Right lobe of liver (tissue), 6 donors: ENCODE measurements around the gene C20orf204. TPM values are rescaled to one million over a fixed set of nuclear protein-coding genes. Genes with fewer than 3 reads are reported as not detected.

Source experiments
- ATAC-seq, 4 donors: fragments of 200-7000 bp; cut with Tn5 transposase; one replicate each; pipeline ENCODE4 v1.9.1; 2020; ENCODE audit warnings: mild to moderate bottlenecking in 4 of 4, moderate library complexity in 4 of 4
- DNase-seq, 3 donors: peaks; one replicate each; pipeline ENCODE4 v3.0.0-alpha.2; 2020
- H3K27ac ChIP-seq, 3 donors: fragments of 200-600 bp; one replicate each; pipeline ENCODE4 v1.8.0; 2022
- H3K27me3 ChIP-seq, 2 donors: fragments of 200-600 bp; one replicate each; pipeline ENCODE4 v1.8.0; 2022
- H3K36me3 ChIP-seq, 4 donors: fragments of 200-600 bp; sonication (generic) in 1 of 4; one replicate each; pipeline versions ENCODE4 v1.5.1 to v1.8.0; 2017 to 2022; ENCODE audit warnings: control low read depth in 1 of 4
- H3K4me1 ChIP-seq, 4 donors: fragments of 200-600 bp; sonication (generic) in 1 of 4; one replicate each; pipeline versions ENCODE4 v1.5.1 to v1.8.0; 2017 to 2022; ENCODE audit warnings: control low read depth in 1 of 4
- H3K4me3 ChIP-seq, 3 donors: fragments of 200-600 bp; one replicate each; pipeline ENCODE4 v1.8.0; 2022
- H3K9me3 ChIP-seq, 4 donors: fragments of 200-600 bp; sonication (generic) in 1 of 4; one replicate each; pipeline versions ENCODE4 v1.5.1 to v1.8.0; 2017 to 2022; ENCODE audit warnings: control low read depth in 1 of 4
- POLR2A ChIP-seq: fragments of 450-650 bp; IDR thresholded peaks from one replicate; pipeline ENCODE4 v1.6.1; 2017; ENCODE audit warnings: antibody characterized with exemption, mild to moderate bottlenecking
- WGBS: methylation state at CpG from one replicate; pipeline ENCODE4 v1.1.6; 2018; ENCODE audit warnings: low coverage, low lambda C conversion rate; ENCODE audit not compliant: insufficient coverage; ENCODE audit errors: missing lambda C conversion rate; 5-methylcytosine and 5-hydroxymethylcytosine counted together
- intact Hi-C, 2 donors: fragments of 100-400 bp; cut with DNase I; formaldehyde crosslinking; loops; one replicate each; pipeline versions ENCODE4 v1.11.2 to v1.14.1; 2022
- total RNA-seq, 6 experiments: library from RNA; depleted of rRNA in 2 of 6; stranded (reverse); fragments of >200 nt in 2 of 6; fragmentation: NEBNext Ultra II Directional in 3 of 6; extraction: Animal tissue kit (Norgen Biotek cat#: 25700) in 3 of 6; gene quantifications; one replicate each; pipeline versions ENCODE4 v1.1.0 to v1.2.4, GENCODE V29; 2016 to 2023
- TF ChIP-seq, protein P1 (sequence below), 4 donors: fragments of 200-600 bp in 3 of 4; fragments of 450-650 bp in 1 of 4; IDR thresholded peaks; one replicate each; pipeline versions ENCODE4 v1.5.1 to v1.8.0; 2016 to 2022; ENCODE audit warnings: antibody characterized with exemption in 4 of 4, mild to moderate bottlenecking in 2 of 4
- donor health status: DM: no; HTN: yes; CAD: no.
- donor health status: DM: no; HTN: no; CAD: no.
- donor health status: DM: no; HTN: no; CAD: no.
- donor health status: DM: no; HTN: yes; CAD: no.
- donor health status: DM: no; HTN: yes; CAD: no.

Gene C20orf204
- total RNA-seq, 6 experiments from 2014 or later = 0.29 to 1.1 (median 0.44) TPM; not detected in 1

GRCh38 chr20:64067005-64067632 lies 31.1 kb downstream of the C20orf204 start:
- intact Hi-C loops = no loop called here
- Histone ChIP-seq H3K27ac (peak overlapping the region in 1 of 3 donors; percentile 71), H3K4me3 (peak overlapping the region in 1 of 3 donors; percentile 50), H3K27me3 (no peaks in the 10 kb centered on the region), H3K9me3 (no peaks in the 10 kb centered on the region), H3K4me1 (peaks cover 0 to 41% (median 17%) of the 10 kb centered on the region in 4 donors), H3K36me3 (peaks cover 0 to 8% (median 0%) of the 10 kb centered on the region in 4 donors)
- no peak for TF ChIP-seq POLR2A
- TF ChIP-seq, protein P1, sequence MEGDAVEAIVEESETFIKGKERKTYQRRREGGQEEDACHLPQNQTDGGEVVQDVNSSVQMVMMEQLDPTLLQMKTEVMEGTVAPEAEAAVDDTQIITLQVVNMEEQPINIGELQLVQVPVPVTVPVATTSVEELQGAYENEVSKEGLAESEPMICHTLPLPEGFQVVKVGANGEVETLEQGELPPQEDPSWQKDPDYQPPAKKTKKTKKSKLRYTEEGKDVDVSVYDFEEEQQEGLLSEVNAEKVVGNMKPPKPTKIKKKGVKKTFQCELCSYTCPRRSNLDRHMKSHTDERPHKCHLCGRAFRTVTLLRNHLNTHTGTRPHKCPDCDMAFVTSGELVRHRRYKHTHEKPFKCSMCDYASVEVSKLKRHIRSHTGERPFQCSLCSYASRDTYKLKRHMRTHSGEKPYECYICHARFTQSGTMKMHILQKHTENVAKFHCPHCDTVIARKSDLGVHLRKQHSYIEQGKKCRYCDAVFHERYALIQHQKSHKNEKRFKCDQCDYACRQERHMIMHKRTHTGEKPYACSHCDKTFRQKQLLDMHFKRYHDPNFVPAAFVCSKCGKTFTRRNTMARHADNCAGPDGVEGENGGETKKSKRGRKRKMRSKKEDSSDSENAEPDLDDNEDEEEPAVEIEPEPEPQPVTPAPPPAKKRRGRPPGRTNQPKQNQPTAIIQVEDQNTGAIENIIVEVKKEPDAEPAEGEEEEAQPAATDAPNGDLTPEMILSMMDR (IDR thresholded peaks at IDR 0.05) = no peak
- WGBS = 33% methylated on average over 4 of the region's 6 CpGs
- ATAC-seq (no peak), DNase-seq (peak in 2 of 3 donors; percentile 76 to 80)

DNA sequence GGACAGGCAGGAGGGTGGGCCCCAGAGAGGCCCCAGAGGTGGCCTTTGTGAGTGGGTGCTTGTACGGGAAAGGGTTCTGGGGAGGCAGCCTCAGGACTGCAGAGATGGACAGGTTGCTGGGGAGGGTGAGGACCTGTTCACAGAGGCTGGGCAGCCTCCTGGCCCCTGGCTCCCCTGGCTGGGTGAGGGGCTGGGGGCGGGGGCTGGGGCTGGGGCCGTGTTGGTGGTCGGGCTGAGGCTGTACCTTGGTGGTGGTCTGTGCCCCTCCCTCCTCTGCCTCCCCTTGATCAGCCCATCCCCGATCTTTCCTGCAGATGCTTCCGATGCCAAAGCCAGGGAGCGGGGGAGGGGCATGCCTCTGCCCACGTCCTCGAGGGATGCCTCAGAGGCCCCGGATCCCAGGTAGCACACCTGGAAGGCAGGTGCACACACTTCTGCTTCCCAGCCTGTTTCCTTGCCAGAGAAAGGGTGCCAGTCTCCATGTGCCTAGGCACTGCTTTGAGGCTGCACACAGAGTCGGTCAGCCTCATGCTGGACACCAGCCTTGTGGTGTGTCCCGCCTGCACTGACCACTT lies 31.8 kb downstream of the C20orf204 start:
- H3K36me3 ChIP-seq = peaks cover 0 to 10% (median 0%) of the 10 kb centered on the region in 4 donors
- H3K27ac ChIP-seq = no peak overlapping the region
- peaks cover 0 to 36% (median 17%) of the 10 kb centered on the region in 4 donors for H3K4me1 ChIP-seq
- no peaks in the 10 kb centered on the region for H3K27me3 ChIP-seq
- DNase-seq = no peak
- no peak overlapping the region for H3K4me3 ChIP-seq
- intact Hi-C loops = no loop called here
- ATAC-seq = no peak
- no CpG with 5 or more reads among the region's 12 CpGs for WGBS
- H3K9me3 ChIP-seq = no peaks in the 10 kb centered on the region
- TF ChIP-seq, protein P1 (IDR thresholded peaks at IDR 0.05) = no peak
- no peak for TF ChIP-seq POLR2A

- Histone ChIP-seq H3K27ac (no peak overlapping the region), H3K4me1 (peaks cover 0 to 36% (median 16%) of the 10 kb centered on the region in 4 donors), H3K4me3 (no peak overlapping the region), H3K27me3 (no peaks in the 10 kb centered on the region), H3K36me3 (peaks cover 0 to 11% (median 0%) of the 10 kb centered on the region in 4 donors), H3K9me3 (no peaks in the 10 kb centered on the region)
- TF ChIP-seq POLR2A = no peak
- TF ChIP-seq, protein P1 (IDR thresholded peaks at IDR 0.05) = no peak
- DNase-seq (no peak), ATAC-seq (no peak)
- no CpG with 5 or more reads among the region's 12 CpGs for WGBS
- intact Hi-C loops = no loop called here
Measured at GRCh38 chr20:64068386-64069208, 32.6 kb downstream of the C20orf204 start.

GRCh38 chr20:64069209-64069613 lies 33.2 kb downstream of the C20orf204 start:
- Histone ChIP-seq H3K27ac (no peak overlapping the region), H3K4me1 (peaks cover 0 to 33% (median 13%) of the 10 kb centered on the region in 4 donors), H3K9me3 (no peaks in the 10 kb centered on the region), H3K27me3 (no peaks in the 10 kb centered on the region), H3K36me3 (peaks cover 0 to 16% (median 0%) of the 10 kb centered on the region in 4 donors), H3K4me3 (no peak overlapping the region)
- no CpG with 5 or more reads among the region's 20 CpGs for WGBS
- intact Hi-C loops = no loop called here
- TF ChIP-seq, protein P1 (IDR thresholded peaks at IDR 0.05) = no peak
- no peak for TF ChIP-seq POLR2A
- no peak for ATAC-seq
- DNase-seq = no peak
